HFFc6 (cell line): ENCODE measurements around the gene SLC8A1. TPM values are rescaled to one million over a fixed set of nuclear protein-coding genes. Genes with fewer than 3 reads are reported as not detected.
A peak's percentile ranks its signal among the peaks of the same experiment; 100 is the strongest.

Source experiments
- DNase-seq: peaks from one replicate; pipeline ENCODE4 v3.0.0-alpha.2; 2018
- H3K27ac Mint-ChIP-seq: 2 replicates; pipeline ENCODE4 v1.8.0; 2020; ENCODE audit warnings: mild to moderate bottlenecking, mixed read lengths
- H3K27me3 Mint-ChIP-seq: 2 replicates; pipeline ENCODE4 v1.8.0; 2021; ENCODE audit warnings: mild to moderate bottlenecking, moderate library complexity, mixed read lengths; ENCODE audit not compliant: insufficient read depth
- H3K36me3 Mint-ChIP-seq: 2 replicates; pipeline ENCODE4 v1.8.0; 2021; ENCODE audit warnings: low read depth, mixed read lengths
- H3K4me1 Mint-ChIP-seq: 2 replicates; pipeline ENCODE4 v1.8.0; 2020; ENCODE audit warnings: low read depth, mixed read lengths
- H3K4me3 Mint-ChIP-seq: 2 replicates; pipeline ENCODE4 v1.8.0; 2020; ENCODE audit warnings: mild to moderate bottlenecking, moderate library complexity, mixed read lengths
- H3K9me3 Mint-ChIP-seq: 2 replicates; pipeline ENCODE4 v1.8.0; 2020; ENCODE audit warnings: mild to moderate bottlenecking, mixed read lengths
- total RNA-seq, 6 experiments: library from RNA; stranded (reverse); fragmentation: NEBNext Ultra II Directional; extraction: Animal tissue kit (Norgen Biotek cat#: 25700); gene quantifications; 2 replicates in 1 of 6; 3 replicates in 5 of 6; pipeline ENCODE4 v1.2.3, GENCODE V29; 2021
- TF ChIP-seq, protein P1 (sequence below): fragments of 200-600 bp; sonication (generic); IDR thresholded peaks from 2 replicates; pipeline ENCODE4 v1.5.0; 2021; ENCODE audit warnings: antibody characterized with exemption, mild to moderate bottlenecking

SLC8A1 gene
- total RNA-seq, 6 experiments from 2014 or later, result 71.5 to 96.9 (median 92.2) TPM

GRCh38 chr2:40147360-40147759, 304.5 kb downstream of the SLC8A1 start:
- Mint-ChIP-seq H3K36me3 (peaks cover 50% of the 10 kb centered on the region), H3K9me3 (no peaks in the 10 kb centered on the region), H3K4me3 (no peak overlapping the region), H3K27me3 (no peaks in the 10 kb centered on the region), H3K27ac (no peak overlapping the region), H3K4me1 (peaks cover 26% of the 10 kb centered on the region)
- no peak for DNase-seq
- TF ChIP-seq, protein P1, sequence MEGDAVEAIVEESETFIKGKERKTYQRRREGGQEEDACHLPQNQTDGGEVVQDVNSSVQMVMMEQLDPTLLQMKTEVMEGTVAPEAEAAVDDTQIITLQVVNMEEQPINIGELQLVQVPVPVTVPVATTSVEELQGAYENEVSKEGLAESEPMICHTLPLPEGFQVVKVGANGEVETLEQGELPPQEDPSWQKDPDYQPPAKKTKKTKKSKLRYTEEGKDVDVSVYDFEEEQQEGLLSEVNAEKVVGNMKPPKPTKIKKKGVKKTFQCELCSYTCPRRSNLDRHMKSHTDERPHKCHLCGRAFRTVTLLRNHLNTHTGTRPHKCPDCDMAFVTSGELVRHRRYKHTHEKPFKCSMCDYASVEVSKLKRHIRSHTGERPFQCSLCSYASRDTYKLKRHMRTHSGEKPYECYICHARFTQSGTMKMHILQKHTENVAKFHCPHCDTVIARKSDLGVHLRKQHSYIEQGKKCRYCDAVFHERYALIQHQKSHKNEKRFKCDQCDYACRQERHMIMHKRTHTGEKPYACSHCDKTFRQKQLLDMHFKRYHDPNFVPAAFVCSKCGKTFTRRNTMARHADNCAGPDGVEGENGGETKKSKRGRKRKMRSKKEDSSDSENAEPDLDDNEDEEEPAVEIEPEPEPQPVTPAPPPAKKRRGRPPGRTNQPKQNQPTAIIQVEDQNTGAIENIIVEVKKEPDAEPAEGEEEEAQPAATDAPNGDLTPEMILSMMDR, result no peak

- Mint-ChIP-seq H3K36me3 (peaks cover 53% of the 10 kb centered on the region), H3K9me3 (no peaks in the 10 kb centered on the region), H3K4me1 (peaks cover 26% of the 10 kb centered on the region), H3K4me3 (no peak overlapping the region), H3K27ac (no peak overlapping the region), H3K27me3 (no peaks in the 10 kb centered on the region)
- TF ChIP-seq, protein P1, result no peak
- DNase-seq, result no peak
These were observed 307.9 kb downstream of the SLC8A1 start for GRCh38 chr2:40144022-40144421.

DNA sequence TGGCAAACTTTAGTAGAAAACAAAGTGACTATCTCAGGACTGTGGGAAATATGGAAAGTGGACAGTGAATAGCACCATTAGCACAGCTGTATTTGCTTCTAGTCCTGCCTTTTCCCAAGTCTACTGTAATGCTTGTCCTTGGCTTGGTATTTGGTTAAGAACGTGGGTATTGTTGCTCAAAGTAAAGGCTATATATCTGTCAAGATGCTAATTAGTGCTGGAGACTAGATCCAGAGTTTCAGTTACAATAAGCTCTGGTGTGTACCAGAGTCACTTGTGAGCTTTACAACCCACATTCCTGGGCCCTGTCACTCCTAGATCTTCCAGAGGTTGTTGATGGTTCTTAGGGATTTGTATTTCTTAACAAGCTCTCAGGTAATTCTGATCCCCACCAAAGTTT, 313.6 kb downstream of the SLC8A1 start:
- peaks cover 57% of the 10 kb centered on the region for H3K36me3 Mint-ChIP-seq
- no peaks in the 10 kb centered on the region for H3K9me3 Mint-ChIP-seq
- peaks cover 5% of the 10 kb centered on the region; the same call in 1 of the 2 replicates for H3K4me1 Mint-ChIP-seq
- no peaks in the 10 kb centered on the region; the same call in 1 of the 2 replicates for H3K27me3 Mint-ChIP-seq
- DNase-seq, result no peak
- no peak overlapping the region for H3K4me3 Mint-ChIP-seq
- no peak overlapping the region for H3K27ac Mint-ChIP-seq
- TF ChIP-seq, protein P1, result no peak

- Mint-ChIP-seq H3K4me3 (no peak overlapping the region), H3K9me3 (no peaks in the 10 kb centered on the region), H3K27ac (no peak overlapping the region), H3K36me3 (peaks cover 58% of the 10 kb centered on the region), H3K4me1 (peaks cover 55% of the 10 kb centered on the region), H3K27me3 (no peaks in the 10 kb centered on the region)
- DNase-seq, result no peak
- TF ChIP-seq, protein P1, result no peak
These were observed 320.7 kb downstream of the SLC8A1 start for GRCh38 chr2:40131081-40131704.

- Mint-ChIP-seq H3K9me3 (no peaks in the 10 kb centered on the region), H3K27ac (peak overlapping the region; percentile 61), H3K27me3 (no peaks in the 10 kb centered on the region), H3K4me1 (peaks cover 63% of the 10 kb centered on the region), H3K36me3 (peaks cover 61% of the 10 kb centered on the region), H3K4me3 (no peak overlapping the region)
- DNase-seq, result peak; percentile 9
- TF ChIP-seq, protein P1, result no peak
These were observed 321.5 kb downstream of the SLC8A1 start for GRCh38 chr2:40130251-40130994.
